Skin epidermis (tissue), 12 donors: ENCODE results near the gene MYBPC2.
"Not testable (repeated sequence)": the region's sequence is repeated elsewhere in the genome, so short reads cannot be mapped to it uniquely, and the experiment has no call there.

Experiments used
- H3K27ac ChIP-seq, 21 experiments: fragments of 200-600 bp; sonication (generic) in 11 of 21; one replicate each; pipeline ENCODE4 v1.5.0; 2020; ENCODE audit warnings: mild to moderate bottlenecking in 3 of 21, inconsistent platforms in 2 of 21, moderate library complexity in 2 of 21
- H3K4me3 ChIP-seq, 7 experiments: fragments of 200-600 bp; sonication (generic) in 2 of 7; one replicate each; pipeline ENCODE4 v1.5.0; 2020; ENCODE audit warnings: inconsistent platforms in 2 of 7, mild to moderate bottlenecking in 2 of 7, moderate library complexity in 1 of 7

Gene MYBPC2

GRCh38 chr19:50449236-50449899, 16.7 kb downstream of the MYBPC2 start:
- H3K4me3 ChIP-seq, result no peak overlapping the region
- H3K27ac ChIP-seq, result no peak overlapping the region

GRCh38 chr19:50450369-50451222, 17.9 kb downstream of the MYBPC2 start:
- Histone ChIP-seq H3K4me3 (no peak overlapping the region), H3K27ac (no peak overlapping the region)

- no peak overlapping the region for H3K4me3 ChIP-seq
- no peak overlapping the region for H3K27ac ChIP-seq
These were observed 18.5 kb downstream of the MYBPC2 start for GRCh38 chr19:50451223-50451534.

- Histone ChIP-seq H3K27ac (no peak overlapping the region), H3K4me3 (no peak overlapping the region)
These were observed 20.6 kb downstream of the MYBPC2 start for GRCh38 chr19:50453243-50453642.

GRCh38 chr19:50455992-50456391, 23.3 kb downstream of the MYBPC2 start:
- Histone ChIP-seq H3K4me3 (no peak overlapping the region), H3K27ac (no peak overlapping the region)

GRCh38 chr19:50457300-50457699, 24.6 kb downstream of the MYBPC2 start:
- no peak overlapping the region for H3K4me3 ChIP-seq

GRCh38 chr19:50458396-50459066, 25.8 kb downstream of the MYBPC2 start:
- Histone ChIP-seq H3K27ac (no peak overlapping the region), H3K4me3 (no peak overlapping the region)

More at GRCh38 chr19:50457300-50457699, 24.6 kb downstream of the MYBPC2 start:
- no peak overlapping the region for H3K27ac ChIP-seq

GRCh38 chr19:50459067-50459456, 26.4 kb downstream of the MYBPC2 start:
- Histone ChIP-seq H3K27ac (no peak overlapping the region), H3K4me3 (no peak overlapping the region)

- Histone ChIP-seq H3K4me3 (no peak overlapping the region), H3K27ac (no peak overlapping the region)
These were observed 26.9 kb downstream of the MYBPC2 start for GRCh38 chr19:50459638-50460037.

- Histone ChIP-seq H3K27ac (no peak overlapping the region), H3K4me3 (no peak overlapping the region)
These were observed 27.6 kb downstream of the MYBPC2 start for GRCh38 chr19:50460161-50460765.

- no peak overlapping the region for H3K27ac ChIP-seq
These were observed 28.6 kb downstream of the MYBPC2 start for GRCh38 chr19:50461066-50461875.

GRCh38 chr19:50462970-50463369, 30.3 kb downstream of the MYBPC2 start:
- Histone ChIP-seq H3K27ac (no peak overlapping the region), H3K4me3 (no peak overlapping the region)

More at GRCh38 chr19:50461066-50461875, 28.6 kb downstream of the MYBPC2 start:
- no peak overlapping the region for H3K4me3 ChIP-seq

- Histone ChIP-seq H3K4me3 (no peak overlapping the region), H3K27ac (no peak overlapping the region)
These were observed 31.7 kb downstream of the MYBPC2 start for GRCh38 chr19:50464348-50464747.

GRCh38 chr19:50465000-50465399, 32.3 kb downstream of the MYBPC2 start:
- Histone ChIP-seq H3K27ac (no peak overlapping the region), H3K4me3 (no peak overlapping the region)

GRCh38 chr19:50465986-50466705, 33.5 kb downstream of the MYBPC2 start:
- no peak overlapping the region for H3K4me3 ChIP-seq
- H3K27ac ChIP-seq, result no peak overlapping the region

GRCh38 chr19:50466706-50467039, 34.0 kb downstream of the MYBPC2 start:
- H3K27ac ChIP-seq, result no peak overlapping the region
- no peak overlapping the region for H3K4me3 ChIP-seq

GRCh38 chr19:50467566-50467965, 34.9 kb downstream of the MYBPC2 start:
- H3K4me3 ChIP-seq, result no peak overlapping the region
- no peak overlapping the region for H3K27ac ChIP-seq

GRCh38 chr19:50468818-50469217, 36.1 kb downstream of the MYBPC2 start:
- Histone ChIP-seq H3K4me3 (no peak overlapping the region), H3K27ac (no peak overlapping the region)

GRCh38 chr19:50473336-50473735, 40.6 kb downstream of the MYBPC2 start:
- not testable (repeated sequence) for H3K27ac ChIP-seq, H3K4me3 ChIP-seq
